SH-SY5Y (cell line): ENCODE data around the gene ERVW-1.
"Not testable (repeated sequence)": the region's sequence is repeated elsewhere in the genome, so short reads cannot be mapped to it uniquely, and the experiment has no call there.

Experiments
- GATA2 ChIP-seq: IDR thresholded peaks from 2 replicates; pipeline ENCODE4 v1.6.1; 2011; ENCODE audit warnings: mild to moderate bottlenecking, low read depth, low read length
- GATA3 ChIP-seq: IDR thresholded peaks from 2 replicates; pipeline ENCODE4 v1.6.1; 2011; ENCODE audit warnings: low read depth, mild to moderate bottlenecking, low read length, moderate library complexity

- TF ChIP-seq GATA2, GATA3: not testable (repeated sequence)
Measured at GRCh38 chr7:92477681-92478080, at the start of gene ERVW-1.
